ENCODE results near the gene KRT72. TPM values are rescaled to one million over a fixed set of nuclear protein-coding genes. Genes with fewer than 3 reads are reported as not detected.

KRT72 gene
- total RNA-seq, 5 donors from 2014 or later (not counting 1 experiment from before 2014, with no cell fraction given) = 10.1 to 52.7 (median 28.7) TPM

DNA sequence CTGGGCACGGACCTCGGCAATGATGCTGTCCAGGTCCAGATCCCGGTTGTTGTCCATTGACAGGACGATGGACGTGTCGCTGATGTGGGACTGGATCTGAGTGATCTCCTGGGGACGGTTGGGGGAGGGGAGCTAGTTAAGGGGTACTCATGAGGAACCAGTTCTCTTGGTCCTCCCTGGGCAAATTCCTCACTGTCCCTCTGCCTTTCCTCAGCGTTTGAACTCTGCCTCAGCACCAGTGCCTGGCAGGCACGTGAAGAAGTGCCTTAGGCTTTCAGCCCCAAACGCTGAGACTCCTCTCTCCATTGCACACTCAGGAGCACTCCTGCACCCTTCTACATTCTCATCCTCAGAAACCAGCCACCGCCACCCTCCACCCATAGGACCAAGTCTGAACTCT is 9.7 kb downstream of the KRT72 start:
- no peak overlapping the region for H3K27ac ChIP-seq (ENCODE audit: low read length)
- Mint-ChIP-seq H3K27ac (no peak overlapping the region), H3K36me3 (peaks cover 9% of the 10 kb centered on the region), H3K27me3 (no peaks in the 10 kb centered on the region), H3K4me1 (peaks cover 19 to 47% (median 24%) of the 10 kb centered on the region in 3 donors), H3K4me3 (no peak overlapping the region), H3K9me3 (no peaks in the 10 kb centered on the region)
- H3K27me3 ChIP-seq (replicated peaks in 1 of 2; ENCODE audit: control insufficient read depth in 2 of 2, extremely low read depth in 1 of 2, insufficient read depth in 2 of 2, low read length in 1 of 2) = no peaks in the 10 kb centered on the region
- DNase-seq (peak in 1 of 35 experiments; percentile 16), ATAC-seq (replicated peaks in 1 of 4) (no peak)
- POLR2A ChIA-PET = no interaction called here
- WGBS (ENCODE audit: insufficient coverage) = 91% methylated on average over 9 of the region's 11 CpGs
- no peaks in the 10 kb centered on the region for H3K36me3 ChIP-seq (ENCODE audit: control insufficient read depth in 2 of 2, extremely low read depth in 1 of 2, insufficient read depth in 1 of 2, low read length in 1 of 2)
- CTCF ChIA-PET = no interaction called here
- no peaks in the 10 kb centered on the region for H3K9me3 ChIP-seq
- H3K4me3 ChIP-seq (ENCODE audit: control insufficient read depth in 1 of 2, extremely low read depth in 1 of 2, low read length in 1 of 2) = no peak overlapping the region
- H3K4me1 ChIP-seq (ENCODE audit: control insufficient read depth in 1 of 2, extremely low read depth in 1 of 2, insufficient read depth in 2 of 2, low read length in 2 of 2) = peaks cover 4 to 18% of the 10 kb centered on the region in 2 experiments

DNA sequence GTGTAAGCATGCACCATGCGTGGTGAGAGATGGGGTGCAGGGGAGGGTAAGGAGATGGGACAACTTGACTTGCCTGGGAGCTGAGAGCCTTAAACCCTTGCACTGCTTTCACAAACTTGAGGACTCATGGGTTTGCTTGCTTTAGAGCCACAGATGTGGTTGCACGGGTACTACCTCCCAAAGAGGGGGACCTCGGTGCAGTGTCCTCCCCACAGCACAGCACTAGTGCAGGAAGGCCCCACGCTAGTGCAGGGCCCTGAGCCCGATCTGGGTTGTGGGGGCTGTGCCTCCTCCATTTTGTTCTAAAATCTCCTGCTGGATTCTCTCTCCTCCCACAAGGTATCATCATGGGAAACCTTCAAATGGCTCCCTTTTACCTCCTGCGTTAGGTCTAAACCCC is 11.2 kb downstream of the KRT72 start:
- no peak overlapping the region for H3K4me3 ChIP-seq (ENCODE audit: control insufficient read depth in 1 of 2, extremely low read depth in 1 of 2, low read length in 1 of 2)
- CTCF ChIA-PET = no interaction called here
- WGBS (ENCODE audit: insufficient coverage) = 92% methylated on average over 3 of the region's 6 CpGs
- no peak for ATAC-seq (replicated peaks in 1 of 4)
- POLR2A ChIA-PET = no interaction called here
- H3K4me1 ChIP-seq (ENCODE audit: control insufficient read depth in 1 of 2, extremely low read depth in 1 of 2, insufficient read depth in 2 of 2, low read length in 2 of 2) = peaks cover 18 to 33% of the 10 kb centered on the region in 2 experiments
- peaks cover 9% of the 10 kb centered on the region for H3K36me3 Mint-ChIP-seq
- H3K27me3 ChIP-seq (replicated peaks in 1 of 2; ENCODE audit: control insufficient read depth in 2 of 2, extremely low read depth in 1 of 2, insufficient read depth in 2 of 2, low read length in 1 of 2) = no peaks in the 10 kb centered on the region
- no peak overlapping the region for H3K4me3 Mint-ChIP-seq
- no peaks in the 10 kb centered on the region for H3K36me3 ChIP-seq (ENCODE audit: control insufficient read depth in 2 of 2, extremely low read depth in 1 of 2, insufficient read depth in 1 of 2, low read length in 1 of 2)
- H3K27ac ChIP-seq (ENCODE audit: low read length) = no peak overlapping the region
- H3K9me3 Mint-ChIP-seq = no peaks in the 10 kb centered on the region
- H3K27ac Mint-ChIP-seq = peak overlapping the region in 1 of 2 donors; percentile 23
- peaks cover 34 to 60% (median 39%) of the 10 kb centered on the region in 3 donors for H3K4me1 Mint-ChIP-seq
- H3K9me3 ChIP-seq = no peaks in the 10 kb centered on the region
- no peaks in the 10 kb centered on the region for H3K27me3 Mint-ChIP-seq
- DNase-seq = peak in 1 of 35 experiments; percentile 23

DNA sequence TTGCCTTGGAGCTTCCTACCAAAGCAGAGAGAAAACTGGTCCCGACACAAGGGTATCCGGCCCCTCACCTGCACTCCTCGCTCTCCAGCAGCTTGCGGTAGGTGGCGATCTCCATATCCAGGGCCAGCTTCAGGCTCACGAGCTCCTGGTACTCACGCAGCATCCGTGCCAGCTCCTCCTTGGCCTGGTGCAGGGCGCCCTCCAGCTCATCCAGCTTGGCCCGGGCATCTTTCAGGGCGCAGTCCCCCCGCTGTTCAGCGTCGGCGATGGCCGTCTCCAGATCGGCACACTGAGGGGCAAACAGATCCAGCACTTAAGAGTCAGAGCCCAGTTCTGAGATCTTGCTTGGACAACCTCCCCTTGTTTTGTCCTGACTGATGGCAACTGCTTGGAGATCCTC is 13.7 kb downstream of the KRT72 start:
- H3K27me3 Mint-ChIP-seq = no peaks in the 10 kb centered on the region
- ATAC-seq (replicated peaks in 1 of 4) (no peak), DNase-seq (peak in 1 of 35 experiments; percentile 23)
- Histone ChIP-seq H3K27ac (ENCODE audit: low read length) (no peak overlapping the region), H3K36me3 (ENCODE audit: control insufficient read depth in 2 of 2, extremely low read depth in 1 of 2, insufficient read depth in 1 of 2, low read length in 1 of 2) (no peaks in the 10 kb centered on the region), H3K27me3 (replicated peaks in 1 of 2; ENCODE audit: control insufficient read depth in 2 of 2, extremely low read depth in 1 of 2, insufficient read depth in 2 of 2, low read length in 1 of 2) (peaks cover 0 to 4% of the 10 kb centered on the region in 2 experiments), H3K9me3 (no peaks in the 10 kb centered on the region), H3K4me1 (ENCODE audit: control insufficient read depth in 1 of 2, extremely low read depth in 1 of 2, insufficient read depth in 2 of 2, low read length in 2 of 2) (peaks cover 24 to 48% of the 10 kb centered on the region in 2 experiments), H3K4me3 (ENCODE audit: control insufficient read depth in 1 of 2, extremely low read depth in 1 of 2, low read length in 1 of 2) (no peak overlapping the region)
- peaks cover 52 to 74% (median 61%) of the 10 kb centered on the region in 3 donors for H3K4me1 Mint-ChIP-seq
- WGBS (ENCODE audit: insufficient coverage) = 93% methylated on average over 17 of the region's 17 CpGs
- ChIA-PET CTCF (interaction anchor here (0.6 to 1.1 kb wide), 3 partner anchors 80 to 297 kb away, joined by 3 to 7 read pairs (median 3); no protein-coding TSS in a partner anchor), POLR2A (no interaction called here)
- H3K4me3 Mint-ChIP-seq = peak overlapping the region in 1 of 3 donors; percentile 58
- H3K27ac Mint-ChIP-seq = peak overlapping the region in 1 of 2 donors; percentile 86
- peaks cover 6% of the 10 kb centered on the region for H3K36me3 Mint-ChIP-seq
- H3K9me3 Mint-ChIP-seq = no peaks in the 10 kb centered on the region

DNA sequence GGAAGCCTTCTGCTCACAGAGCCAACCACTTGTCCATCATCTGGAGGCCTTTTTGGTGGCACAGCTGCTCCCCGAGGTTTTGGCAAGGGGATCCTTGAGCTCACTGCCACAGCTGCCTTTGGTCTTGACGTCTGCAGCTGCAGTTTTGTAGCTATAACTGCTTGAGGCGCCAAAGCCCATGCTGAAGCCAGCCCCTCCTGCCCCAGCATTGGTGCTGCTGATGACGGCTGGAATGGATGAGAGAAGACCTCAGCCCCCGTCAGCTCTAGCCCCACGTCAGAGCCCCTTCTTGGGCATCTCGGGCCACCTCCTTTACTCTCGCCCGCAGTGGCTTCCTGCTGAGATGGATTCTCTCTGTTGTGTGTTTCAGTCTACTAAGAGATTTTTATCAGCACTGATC is 15.3 kb downstream of the KRT72 start:
- DNase-seq (peak; percentile 42 to 98 (median 83)), ATAC-seq (replicated peaks in 1 of 4) (peak; percentile 73 to 97 (median 84))
- ChIA-PET POLR2A (interaction anchor here (0.7 to 1.0 kb wide), 3 partner anchors 26 to 283 kb away, joined by 3 to 4 read pairs (median 3); no protein-coding TSS in a partner anchor), CTCF (interaction anchor here (0.6 to 2.5 kb wide), 21 partner anchors 11 to 395 kb away, joined by 3 to 37 read pairs (median 4); no protein-coding TSS in a partner anchor)
- Mint-ChIP-seq H3K4me3 (peak overlapping the region in 2 of 3 donors; percentile 3 to 58), H3K9me3 (no peaks in the 10 kb centered on the region), H3K36me3 (peaks cover 6% of the 10 kb centered on the region), H3K27me3 (no peaks in the 10 kb centered on the region), H3K4me1 (peaks cover 53 to 68% (median 60%) of the 10 kb centered on the region in 3 donors), H3K27ac (peak overlapping the region; percentile 77 to 86)
- Histone ChIP-seq H3K9me3 (no peaks in the 10 kb centered on the region), H3K27me3 (replicated peaks in 1 of 2; ENCODE audit: control insufficient read depth in 2 of 2, extremely low read depth in 1 of 2, insufficient read depth in 2 of 2, low read length in 1 of 2) (peaks cover 0 to 9% of the 10 kb centered on the region in 2 experiments), H3K36me3 (ENCODE audit: control insufficient read depth in 2 of 2, extremely low read depth in 1 of 2, insufficient read depth in 1 of 2, low read length in 1 of 2) (no peaks in the 10 kb centered on the region), H3K4me3 (ENCODE audit: control insufficient read depth in 1 of 2, extremely low read depth in 1 of 2, low read length in 1 of 2) (no peak overlapping the region), H3K27ac (ENCODE audit: low read length) (peak overlapping the region; percentile 67), H3K4me1 (ENCODE audit: control insufficient read depth in 1 of 2, extremely low read depth in 1 of 2, insufficient read depth in 2 of 2, low read length in 2 of 2) (peaks cover 25 to 49% of the 10 kb centered on the region in 2 experiments)
- 9% methylated on average over 4 of the region's 9 CpGs for WGBS (ENCODE audit: insufficient coverage)

DNA sequence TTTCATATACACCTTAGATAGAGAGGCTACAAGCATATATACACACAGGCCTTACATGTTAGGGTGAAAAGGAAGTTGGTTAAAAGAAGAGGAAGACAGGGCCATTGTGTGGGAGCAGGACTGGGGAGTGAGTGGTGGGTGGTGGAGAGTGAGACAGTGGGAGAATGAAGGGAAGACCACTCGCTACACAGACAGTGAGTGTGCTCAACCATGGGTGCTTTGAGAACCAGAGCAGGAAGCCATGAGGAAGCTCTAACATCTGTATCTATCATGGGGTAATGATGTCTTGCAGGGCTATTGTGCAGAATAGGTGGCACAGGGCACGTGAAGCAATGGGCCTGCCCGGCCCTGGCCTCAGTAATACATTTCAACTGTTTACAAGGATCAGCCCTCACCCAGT is 16.2 kb downstream of the KRT72 start:
- H3K27ac ChIP-seq (ENCODE audit: low read length) = no peak overlapping the region
- H3K4me3 Mint-ChIP-seq = peak overlapping the region in 1 of 3 donors; percentile 58
- peaks cover 32 to 57% of the 10 kb centered on the region in 2 experiments for H3K4me1 ChIP-seq (ENCODE audit: control insufficient read depth in 1 of 2, extremely low read depth in 1 of 2, insufficient read depth in 2 of 2, low read length in 2 of 2)
- ChIA-PET POLR2A (interaction anchor here in 1 of 2 donors (1.0 kb wide), 1 partner anchor 284 kb away, joined by 3 read pairs; no protein-coding TSS in a partner anchor), CTCF (interaction anchor here (0.6 to 3.5 kb wide), 14 partner anchors 23 to 300 kb away, joined by 3 to 26 read pairs (median 4); no protein-coding TSS in a partner anchor)
- H3K36me3 Mint-ChIP-seq = no peaks in the 10 kb centered on the region
- 80% methylated on average over 1 of the region's 3 CpGs for WGBS (ENCODE audit: insufficient coverage)
- no peak overlapping the region for H3K4me3 ChIP-seq (ENCODE audit: control insufficient read depth in 1 of 2, extremely low read depth in 1 of 2, low read length in 1 of 2)
- peaks cover 61 to 68% (median 65%) of the 10 kb centered on the region in 3 donors for H3K4me1 Mint-ChIP-seq
- ATAC-seq (replicated peaks in 1 of 4) (no peak), DNase-seq (peak in 1 of 35 experiments; percentile 11)
- no peaks in the 10 kb centered on the region for H3K36me3 ChIP-seq (ENCODE audit: control insufficient read depth in 2 of 2, extremely low read depth in 1 of 2, insufficient read depth in 1 of 2, low read length in 1 of 2)
- no peaks in the 10 kb centered on the region for H3K9me3 ChIP-seq
- peak overlapping the region; percentile 77 to 86 for H3K27ac Mint-ChIP-seq
- H3K27me3 Mint-ChIP-seq = peaks cover 0 to 3% of the 10 kb centered on the region in 2 donors
- no peaks in the 10 kb centered on the region for H3K9me3 Mint-ChIP-seq
- H3K27me3 ChIP-seq (replicated peaks in 1 of 2; ENCODE audit: control insufficient read depth in 2 of 2, extremely low read depth in 1 of 2, insufficient read depth in 2 of 2, low read length in 1 of 2) = peaks cover 0 to 9% of the 10 kb centered on the region in 2 experiments

DNA sequence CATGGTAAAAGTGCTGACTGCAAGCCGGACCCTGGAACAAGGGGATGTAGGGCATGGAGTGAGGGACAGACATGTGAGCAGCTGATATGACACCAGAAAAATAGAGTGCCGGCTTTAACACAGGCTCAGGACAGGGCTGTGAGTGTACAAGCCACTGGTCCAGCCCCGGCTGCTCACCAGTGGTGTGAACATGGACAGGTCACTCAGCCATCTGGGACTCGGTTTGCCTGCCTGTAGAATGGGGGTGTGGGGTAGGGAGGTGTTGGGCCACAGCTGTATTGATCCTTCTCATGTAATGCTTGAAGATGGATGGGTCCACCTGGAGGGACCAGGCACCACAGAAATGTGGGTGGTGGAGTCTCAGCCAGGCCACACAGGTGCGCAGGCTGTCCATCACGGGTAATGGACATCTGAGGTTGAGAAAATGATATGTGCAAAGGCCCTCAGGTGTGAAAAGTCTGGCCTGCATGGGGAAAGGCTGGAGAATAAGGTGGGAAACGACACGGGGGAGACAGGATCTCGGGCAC is 17.0 kb downstream of the KRT72 start:
- DNase-seq (peak in 1 of 35 experiments; percentile 22), ATAC-seq (replicated peaks in 1 of 4) (no peak)
- Mint-ChIP-seq H3K27me3 (peaks cover 0 to 3% of the 10 kb centered on the region in 2 donors), H3K36me3 (no peaks in the 10 kb centered on the region), H3K9me3 (no peaks in the 10 kb centered on the region), H3K27ac (peak overlapping the region in 1 of 2 donors; percentile 1), H3K4me1 (peaks cover 61 to 67% (median 66%) of the 10 kb centered on the region in 3 donors), H3K4me3 (no peak overlapping the region)
- Histone ChIP-seq H3K27ac (ENCODE audit: low read length) (no peak overlapping the region), H3K4me3 (ENCODE audit: control insufficient read depth in 1 of 2, extremely low read depth in 1 of 2, low read length in 1 of 2) (no peak overlapping the region), H3K36me3 (ENCODE audit: control insufficient read depth in 2 of 2, extremely low read depth in 1 of 2, insufficient read depth in 1 of 2, low read length in 1 of 2) (no peaks in the 10 kb centered on the region), H3K27me3 (replicated peaks in 1 of 2; ENCODE audit: control insufficient read depth in 2 of 2, extremely low read depth in 1 of 2, insufficient read depth in 2 of 2, low read length in 1 of 2) (peaks cover 0 to 9% of the 10 kb centered on the region in 2 experiments), H3K9me3 (no peaks in the 10 kb centered on the region), H3K4me1 (ENCODE audit: control insufficient read depth in 1 of 2, extremely low read depth in 1 of 2, insufficient read depth in 2 of 2, low read length in 2 of 2) (peaks cover 32 to 53% of the 10 kb centered on the region in 2 experiments)
- ChIA-PET POLR2A (no interaction called here), CTCF (interaction anchor here (0.6 to 4.8 kb wide), 12 partner anchors 26 to 301 kb away, joined by 3 to 45 read pairs (median 5); no protein-coding TSS in a partner anchor)
- WGBS (ENCODE audit: insufficient coverage) = 94% methylated on average over 9 of the region's 9 CpGs
